HepG2 (cell line): ENCODE data around the gene CDH13. TPM values are rescaled to one million over a fixed set of nuclear protein-coding genes. Genes with fewer than 3 reads are reported as not detected.
A peak's percentile ranks its signal among the peaks of the same experiment; 100 is the strongest.

ENCODE experiments used
- ATAC-seq: fragments of 200-7000 bp; cut with Tn5 transposase; 3 replicates; pipeline ENCODE4 v1.9.1; 2020; ENCODE audit warnings: mild to moderate bottlenecking, moderate library complexity
- BruUV-seq: library from RNA; stranded (reverse); fragments of 400-500 nt; replicated peaks from 2 replicates; lab custom pipeline; 2021; lab: Mats Ljungman, UMichigan
- CTCF ChIA-PET: fragments of 300-600 bp; formaldehyde crosslinking; extraction: SDS; loops from one replicate; lab custom pipeline; 2021; ENCODE audit warnings: low total read pairs, inconsistent platforms, low intra/inter-chr PET ratio; lab: Yijun Ruan, JAX
- POLR2A ChIA-PET: fragments of 350-600 bp; sonication (Branson Sonifier 250); formaldehyde crosslinking; loops from one replicate; lab custom pipeline; 2020; ENCODE audit warnings: antibody characterized with exemption, inconsistent platforms; lab: Yijun Ruan, JAX
- DNase-seq: peaks from one replicate; pipeline ENCODE4 v3.0.0-alpha.2; 2015; ENCODE audit warnings: low spot score
- FAIRE-seq: peaks from 3 replicates; lab custom pipeline; 2011; peaks lifted over from hg19 to GRCh38; lab: Jason Lieb, UNC
- H2AFZ ChIP-seq: one replicate; pipeline ENCODE4 v1.6.1; 2011; ENCODE audit warnings: low read length, inconsistent platforms
- H3K27ac ChIP-seq: fragments of 300-600 bp; 3 replicates; pipeline ENCODE4 v1.8.0; 2011; ENCODE audit warnings: mixed run types, mild to moderate bottlenecking, mixed read lengths, low read length, inconsistent platforms; ENCODE audit not compliant: insufficient read depth; ENCODE audit errors: extremely low read length
- H3K27me3 ChIP-seq, 2 experiments: fragments of 200-600 bp in 1 of 2; 2 replicates in 1 of 2; 3 replicates in 1 of 2; pipeline versions ENCODE4 v1.6.0 to v1.8.0; 2011; ENCODE audit warnings: low read length in 2 of 2, mild to moderate bottlenecking in 2 of 2, moderate library complexity in 2 of 2, inconsistent platforms in 1 of 2; ENCODE audit not compliant: insufficient read depth in 2 of 2, control insufficient read depth in 1 of 2
- H3K36me3 ChIP-seq, 2 experiments: fragments of 200-600 bp in 1 of 2; replicated peaks in 1 of 2; 2 replicates in 1 of 2; 3 replicates in 1 of 2; pipeline versions ENCODE4 v1.5.1 to v1.8.0; 2011; ENCODE audit warnings: low read length in 2 of 2, inconsistent platforms in 1 of 2; ENCODE audit not compliant: insufficient read depth in 2 of 2, control insufficient read depth in 1 of 2
- H3K4me1 ChIP-seq: 2 replicates; pipeline ENCODE4 v1.5.1; 2012; ENCODE audit warnings: low read length, inconsistent platforms; ENCODE audit not compliant: insufficient read depth
- H3K4me2 ChIP-seq: 2 replicates; pipeline ENCODE4 v1.6.0; 2011; ENCODE audit warnings: low read depth, low read length, inconsistent platforms
- H3K4me3 ChIP-seq, 3 experiments: fragments of 200-600 bp in 1 of 3; sonication (generic), shearing (Covaris generic) in 1 of 3; replicated peaks in 1 of 3; 2 replicates each; pipeline ENCODE4 v1.5.1; 2011 to 2016; ENCODE audit warnings: low read length in 3 of 3, inconsistent platforms in 2 of 3, low read depth in 2 of 3, mild to moderate bottlenecking in 2 of 3, control low read depth in 1 of 3, mixed read lengths in 1 of 3; ENCODE audit not compliant: insufficient read depth in 1 of 3
- H3K79me2 ChIP-seq: one replicate; pipeline ENCODE4 v1.6.1; 2011; ENCODE audit warnings: low read length, inconsistent platforms; ENCODE audit not compliant: insufficient read depth
- H3K9ac ChIP-seq: 2 replicates; pipeline ENCODE4 v1.6.0; 2011; ENCODE audit warnings: mild to moderate bottlenecking, low read depth, low read length, inconsistent platforms; ENCODE audit not compliant: insufficient read depth
- H3K9me3 ChIP-seq: 2 replicates; pipeline ENCODE4 v1.5.1; 2012; ENCODE audit warnings: mild to moderate bottlenecking, low read length
- H4K20me1 ChIP-seq: 2 replicates; pipeline ENCODE4 v1.6.0; 2011; ENCODE audit warnings: inconsistent platforms, mild to moderate bottlenecking, low read length, moderate library complexity; ENCODE audit not compliant: insufficient read depth
- ELF3 ChIP-seq: IDR thresholded peaks from 2 replicates; pipeline ENCODE4 v1.6.1; 2016; ENCODE audit warnings: missing genetic modification reagents, missing compliant biosample characterization
- FOSL2 ChIP-seq: sonication (generic); formaldehyde crosslinking; IDR thresholded peaks from 2 replicates; pipeline ENCODE4 v1.4.0; 2020; ENCODE audit warnings: missing genetic modification reagents
- HMG20A ChIP-seq: IDR thresholded peaks from 2 replicates; pipeline ENCODE4 v1.6.1; 2016; ENCODE audit warnings: borderline replicate concordance
- JARID2 ChIP-seq: sonication (generic); formaldehyde crosslinking; IDR thresholded peaks from 2 replicates; pipeline ENCODE4 v1.8.1; 2023; ENCODE audit warnings: missing genetic modification reagents, inconsistent platforms; ENCODE audit not compliant: insufficient replicate concordance
- JUN ChIP-seq: sonication (generic); formaldehyde crosslinking; IDR thresholded peaks from 2 replicates; pipeline ENCODE4 v1.4.0; 2020; ENCODE audit warnings: mild to moderate bottlenecking, missing genetic modification reagents
- JUNB ChIP-seq: sonication (generic); formaldehyde crosslinking; IDR thresholded peaks from 2 replicates; pipeline ENCODE4 v1.8.0; 2022; ENCODE audit warnings: missing genetic modification reagents, mild to moderate bottlenecking, borderline replicate concordance
- MIER3 ChIP-seq: IDR thresholded peaks from 2 replicates; pipeline ENCODE4 v1.6.1; 2016; ENCODE audit warnings: missing compliant biosample characterization, borderline replicate concordance
- PHB2 ChIP-seq: fragments of 450-650 bp; IDR thresholded peaks from 2 replicates; pipeline ENCODE4 v1.6.1; 2018; ENCODE audit not compliant: partially characterized antibody
- PHF21A ChIP-seq: sonication (generic); formaldehyde crosslinking; IDR thresholded peaks from 2 replicates; pipeline ENCODE4 v1.5.0; 2020; ENCODE audit warnings: mild to moderate bottlenecking, missing genetic modification reagents
- RARA ChIP-seq: IDR thresholded peaks from 2 replicates; pipeline ENCODE4 v1.6.1; 2016; ENCODE audit warnings: missing genetic modification reagents, missing compliant biosample characterization
- RXRB ChIP-seq: IDR thresholded peaks from 2 replicates; pipeline ENCODE4 v1.6.1; 2016; ENCODE audit warnings: borderline replicate concordance, missing genetic modification reagents, missing compliant biosample characterization
- WIZ ChIP-seq: sonication (generic); formaldehyde crosslinking; IDR thresholded peaks from 2 replicates; pipeline ENCODE4 v1.5.1; 2020; ENCODE audit warnings: mild to moderate bottlenecking, missing genetic modification reagents
- XRCC5 ChIP-seq: fragments of 200-400 bp; formaldehyde crosslinking; optimal IDR thresholded peaks from 2 replicates; pipeline ENCODE3; 2017; ENCODE audit warnings: mild to moderate bottlenecking, low read length
- ZBTB7B ChIP-seq: sonication (generic); formaldehyde crosslinking; IDR thresholded peaks from 2 replicates; pipeline ENCODE4 v1.4.0; 2020; ENCODE audit warnings: missing genetic modification reagents
- ZFX ChIP-seq: sonication (generic); formaldehyde crosslinking; IDR thresholded peaks from 2 replicates; pipeline ENCODE4 v1.4.0; 2020; ENCODE audit warnings: mild to moderate bottlenecking, low read depth, missing genetic modification reagents, moderate library complexity
- ZFY ChIP-seq: sonication (generic); formaldehyde crosslinking; IDR thresholded peaks from 2 replicates; pipeline ENCODE4 v1.4.0; 2020; ENCODE audit warnings: missing genetic modification reagents
- ZNF614 ChIP-seq: IDR thresholded peaks from 2 replicates; pipeline ENCODE4 v1.6.1; 2018; ENCODE audit warnings: missing biosample characterization, missing genetic modification reagents, inconsistent platforms, borderline replicate concordance
- WGBS: methylation state at CpG from one replicate; pipeline ENCODE4 v1.1.6; 2017; ENCODE audit warnings: low lambda C conversion rate; 5-methylcytosine and 5-hydroxymethylcytosine counted together
- in situ Hi-C: cut with HindIII; loops from 2 replicates; pipeline ENCODE4 v1.10.0; 2017; ENCODE audit warnings: low pct_unique_long_range_greater_than_20kb; ENCODE audit not compliant: extremely low pct_ligation_motif_present
- intact Hi-C: fragments of 100-400 bp; cut with micrococcal nuclease; formaldehyde crosslinking; loops from one replicate; pipeline ENCODE4 v1.10.0; 2022; ENCODE audit not compliant: unreplicated experiment
- polyA plus RNA-seq, 8 experiments: library from polyadenylated mRNA; depleted of rRNA in 3 of 8; stranded (reverse) in 7 of 8; unstranded in 1 of 8; fragments of >200 nt; fragmentation: Illumina TruSeq in 4 of 8; extraction: Trizol in 4 of 8; gene quantifications; 2 replicates each; pipeline versions ENCODE4 v1.2.1 to v1.2.3, GENCODE V29; 2011 to 2016; ENCODE audit warnings: low read depth in 4 of 8, missing spikeins in 1 of 8, mixed read lengths in 1 of 8; ENCODE audit not compliant: insufficient read depth in 1 of 8
- total RNA-seq, 5 experiments: library from RNA; depleted of rRNA; stranded (reverse); fragments of >200 nt; fragmentation: Illumina TruSeq; extraction: Trizol; gene quantifications; 2 replicates each; pipeline ENCODE4 v1.2.3, GENCODE V29; 2016; ENCODE audit warnings: low read depth in 1 of 5
- TF ChIP-seq, protein P1 (sequence below): IDR thresholded peaks from 2 replicates; pipeline ENCODE4 v1.6.1; 2012; ENCODE audit warnings: inconsistent platforms
- TF ChIP-seq, protein P2 (sequence below): sonication (generic); formaldehyde crosslinking; IDR thresholded peaks from 2 replicates; pipeline ENCODE4; 2020; ENCODE audit warnings: missing genetic modification reagents, mild to moderate bottlenecking, borderline replicate concordance
- TF ChIP-seq, protein P3 (sequence below): sonication (generic); formaldehyde crosslinking; IDR thresholded peaks from 2 replicates; pipeline ENCODE4 v1.8.0; 2023; ENCODE audit warnings: mild to moderate bottlenecking, missing genetic modification reagents
- TF ChIP-seq, protein P4 (sequence below): sonication (generic); formaldehyde crosslinking; IDR thresholded peaks from 2 replicates; pipeline ENCODE4 v1.4.0; 2020; ENCODE audit warnings: missing genetic modification reagents, borderline replicate concordance

CDH13 gene
- total and polyA plus RNA-seq, 2 of the 13 experiments (the other 11 are each of a cell fraction or from before 2014, with no cell fraction given) = not detected

DNA sequence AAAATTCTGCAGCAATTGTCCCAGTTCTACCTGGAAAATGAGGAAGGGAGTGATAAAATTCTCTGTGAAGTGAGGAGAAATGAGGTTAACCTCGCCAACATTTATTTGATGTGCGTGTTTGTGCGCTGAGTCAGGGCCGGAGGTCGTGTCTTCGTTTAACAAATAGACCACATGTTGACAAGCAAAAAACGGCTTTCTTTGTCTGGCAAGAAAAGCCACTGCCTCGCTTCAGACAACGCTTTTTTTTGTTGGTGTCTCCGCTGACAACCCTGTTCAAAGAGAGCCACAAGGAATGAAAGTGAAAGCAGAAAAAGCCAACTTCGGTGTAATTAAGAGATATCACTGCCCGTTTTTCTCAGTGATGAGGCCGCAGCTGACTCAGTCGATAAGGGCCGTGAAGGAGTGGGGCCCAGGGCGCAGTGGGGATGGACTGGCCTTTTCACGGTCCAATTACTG lies 510.6 kb downstream of the CDH13 start:
- H3K27me3 ChIP-seq = no peaks in the 10 kb centered on the region; a peak in 1 of 5 replicates
- H3K4me3 ChIP-seq = peak overlapping the region in 2 of 3 experiments; percentile 34 to 39; a peak in 4 of 6 replicates
- H3K36me3 ChIP-seq = no peaks in the 10 kb centered on the region
- intact Hi-C loops = no loop called here
- H3K79me2 ChIP-seq = no peaks in the 10 kb centered on the region
- DNase-seq (peak; percentile 64), FAIRE-seq (peak; percentile 43), ATAC-seq (peak; percentile 75)
- WGBS = 3% methylated on average over 17 of the region's 17 CpGs
- H2AFZ ChIP-seq = no peak overlapping the region
- POLR2A ChIA-PET = no interaction called here
- H3K4me2 ChIP-seq = peak overlapping the region; percentile 69
- no peak overlapping the region for H3K9ac ChIP-seq
- no peaks in the 10 kb centered on the region for H3K9me3 ChIP-seq
- BruUV-seq = no TSS peak
- H3K27ac ChIP-seq = no peak overlapping the region
- in situ Hi-C loops = no loop called here
- peaks cover 25% of the 10 kb centered on the region for H3K4me1 ChIP-seq
- CTCF ChIA-PET = no interaction called here
- H4K20me1 ChIP-seq = no peaks in the 10 kb centered on the region
- no peak for TF ChIP-seq JARID2
- peak; percentile 20 for TF ChIP-seq XRCC5
- TF ChIP-seq WIZ = no peak
- peak; percentile 92 for TF ChIP-seq JUNB
- peak; percentile 61; the same call in 1 of the 2 replicates for TF ChIP-seq ELF3
- peak; percentile 61; the same call in 1 of the 2 replicates for TF ChIP-seq HMG20A (CRISPR knock-in tag)
- peak; percentile 59; the same call in 1 of the 2 replicates for TF ChIP-seq ZNF614
- TF ChIP-seq PHB2 = no peak
- TF ChIP-seq ZBTB7B (CRISPR knock-in tag) = peak; percentile 64; the same call in 1 of the 2 replicates
- TF ChIP-seq FOSL2 = peak; percentile 96
- TF ChIP-seq, protein P1, sequence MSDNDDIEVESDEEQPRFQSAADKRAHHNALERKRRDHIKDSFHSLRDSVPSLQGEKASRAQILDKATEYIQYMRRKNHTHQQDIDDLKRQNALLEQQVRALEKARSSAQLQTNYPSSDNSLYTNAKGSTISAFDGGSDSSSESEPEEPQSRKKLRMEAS = peak; percentile 44; the same call in 1 of the 2 replicates
- peak; percentile 32; the same call in 1 of the 2 replicates for TF ChIP-seq ZFX (CRISPR knock-in tag)
- peak; percentile 80 for TF ChIP-seq JUN (CRISPR knock-in tag)
- TF ChIP-seq, protein P2, sequence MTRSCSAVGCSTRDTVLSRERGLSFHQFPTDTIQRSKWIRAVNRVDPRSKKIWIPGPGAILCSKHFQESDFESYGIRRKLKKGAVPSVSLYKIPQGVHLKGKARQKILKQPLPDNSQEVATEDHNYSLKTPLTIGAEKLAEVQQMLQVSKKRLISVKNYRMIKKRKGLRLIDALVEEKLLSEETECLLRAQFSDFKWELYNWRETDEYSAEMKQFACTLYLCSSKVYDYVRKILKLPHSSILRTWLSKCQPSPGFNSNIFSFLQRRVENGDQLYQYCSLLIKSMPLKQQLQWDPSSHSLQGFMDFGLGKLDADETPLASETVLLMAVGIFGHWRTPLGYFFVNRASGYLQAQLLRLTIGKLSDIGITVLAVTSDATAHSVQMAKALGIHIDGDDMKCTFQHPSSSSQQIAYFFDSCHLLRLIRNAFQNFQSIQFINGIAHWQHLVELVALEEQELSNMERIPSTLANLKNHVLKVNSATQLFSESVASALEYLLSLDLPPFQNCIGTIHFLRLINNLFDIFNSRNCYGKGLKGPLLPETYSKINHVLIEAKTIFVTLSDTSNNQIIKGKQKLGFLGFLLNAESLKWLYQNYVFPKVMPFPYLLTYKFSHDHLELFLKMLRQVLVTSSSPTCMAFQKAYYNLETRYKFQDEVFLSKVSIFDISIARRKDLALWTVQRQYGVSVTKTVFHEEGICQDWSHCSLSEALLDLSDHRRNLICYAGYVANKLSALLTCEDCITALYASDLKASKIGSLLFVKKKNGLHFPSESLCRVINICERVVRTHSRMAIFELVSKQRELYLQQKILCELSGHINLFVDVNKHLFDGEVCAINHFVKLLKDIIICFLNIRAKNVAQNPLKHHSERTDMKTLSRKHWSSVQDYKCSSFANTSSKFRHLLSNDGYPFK (CRISPR knock-in tag) = 0 out of 2 replicates have a peak, but pooled peaks have one; percentile 7
- TF ChIP-seq, protein P3, sequence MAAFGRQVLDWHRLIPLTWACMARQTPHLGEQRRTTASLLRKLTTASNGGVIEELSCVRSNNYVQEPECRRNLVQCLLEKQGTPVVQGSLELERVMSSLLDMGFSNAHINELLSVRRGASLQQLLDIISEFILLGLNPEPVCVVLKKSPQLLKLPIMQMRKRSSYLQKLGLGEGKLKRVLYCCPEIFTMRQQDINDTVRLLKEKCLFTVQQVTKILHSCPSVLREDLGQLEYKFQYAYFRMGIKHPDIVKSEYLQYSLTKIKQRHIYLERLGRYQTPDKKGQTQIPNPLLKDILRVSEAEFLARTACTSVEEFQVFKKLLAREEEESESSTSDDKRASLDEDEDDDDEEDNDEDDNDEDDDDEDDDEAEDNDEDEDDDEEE (CRISPR knock-in tag) = no peak
- TF ChIP-seq ZFY (CRISPR knock-in tag) = no peak
- TF ChIP-seq RXRB (CRISPR knock-in tag) = peak; percentile 56; the same call in 1 of the 2 replicates
- peak; percentile 50; the same call in 1 of the 2 replicates for TF ChIP-seq MIER3 (CRISPR knock-in tag)
- TF ChIP-seq, protein P4, sequence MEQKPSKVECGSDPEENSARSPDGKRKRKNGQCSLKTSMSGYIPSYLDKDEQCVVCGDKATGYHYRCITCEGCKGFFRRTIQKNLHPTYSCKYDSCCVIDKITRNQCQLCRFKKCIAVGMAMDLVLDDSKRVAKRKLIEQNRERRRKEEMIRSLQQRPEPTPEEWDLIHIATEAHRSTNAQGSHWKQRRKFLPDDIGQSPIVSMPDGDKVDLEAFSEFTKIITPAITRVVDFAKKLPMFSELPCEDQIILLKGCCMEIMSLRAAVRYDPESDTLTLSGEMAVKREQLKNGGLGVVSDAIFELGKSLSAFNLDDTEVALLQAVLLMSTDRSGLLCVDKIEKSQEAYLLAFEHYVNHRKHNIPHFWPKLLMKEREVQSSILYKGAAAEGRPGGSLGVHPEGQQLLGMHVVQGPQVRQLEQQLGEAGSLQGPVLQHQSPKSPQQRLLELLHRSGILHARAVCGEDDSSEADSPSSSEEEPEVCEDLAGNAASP = peak; percentile 46; the same call in 1 of the 2 replicates
- peak; percentile 42; the same call in 1 of the 2 replicates for TF ChIP-seq RARA (CRISPR knock-in tag)
- 0 out of 2 replicates have a peak, but pooled peaks have one; percentile 40 for TF ChIP-seq PHF21A
